Measurements from ENCODE around the gene TNNT2. TPM values are rescaled to one million over a fixed set of nuclear protein-coding genes. Genes with fewer than 3 reads are reported as not detected.

The TNNT2 gene
- total RNA-seq, 1 experiment from 2014 or later = not detected

DNA sequence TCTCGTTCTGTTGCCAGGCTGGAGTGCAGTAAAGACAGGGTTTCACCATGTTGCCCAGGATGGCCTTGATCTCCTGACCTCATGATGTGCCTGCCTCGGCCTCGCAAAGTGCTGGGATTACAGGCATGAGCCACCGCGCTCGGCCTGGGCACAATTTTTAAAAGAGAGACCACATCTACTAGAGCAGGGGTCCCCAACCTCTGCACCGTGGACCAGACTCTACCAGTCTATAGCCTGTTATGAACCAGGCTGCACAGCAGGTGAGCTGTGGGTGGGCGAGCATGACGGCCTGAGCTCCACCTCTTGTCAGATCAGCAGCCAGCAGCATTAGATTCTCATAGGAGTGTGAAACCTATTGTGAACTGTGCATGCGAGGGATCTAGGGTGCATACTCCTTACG lies 20.8 kb downstream of the TNNT2 start:
- no peak for DNase-seq (ENCODE audit: low read depth)

DNA sequence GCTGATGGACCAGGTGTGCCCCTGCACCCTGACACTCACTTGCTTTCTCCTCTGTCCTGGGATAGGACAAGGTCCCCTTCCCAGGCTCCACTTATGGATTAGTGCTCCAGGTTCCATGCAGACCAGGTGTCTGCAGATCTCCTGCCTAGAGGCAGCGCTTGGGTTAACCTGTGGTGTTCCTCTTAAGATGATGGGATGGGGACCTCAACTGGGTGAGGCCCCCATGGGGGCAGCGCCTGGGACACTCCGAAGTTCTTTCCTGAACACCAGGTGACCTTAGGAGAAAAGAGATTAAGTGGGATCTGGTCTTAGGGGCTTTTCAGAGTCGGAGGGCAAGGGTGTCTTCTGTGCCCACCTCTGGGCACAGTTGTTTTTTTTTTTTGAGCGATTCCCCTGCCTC lies 21.2 kb downstream of the TNNT2 start:
- DNase-seq (ENCODE audit: low read depth) = no peak

DNA sequence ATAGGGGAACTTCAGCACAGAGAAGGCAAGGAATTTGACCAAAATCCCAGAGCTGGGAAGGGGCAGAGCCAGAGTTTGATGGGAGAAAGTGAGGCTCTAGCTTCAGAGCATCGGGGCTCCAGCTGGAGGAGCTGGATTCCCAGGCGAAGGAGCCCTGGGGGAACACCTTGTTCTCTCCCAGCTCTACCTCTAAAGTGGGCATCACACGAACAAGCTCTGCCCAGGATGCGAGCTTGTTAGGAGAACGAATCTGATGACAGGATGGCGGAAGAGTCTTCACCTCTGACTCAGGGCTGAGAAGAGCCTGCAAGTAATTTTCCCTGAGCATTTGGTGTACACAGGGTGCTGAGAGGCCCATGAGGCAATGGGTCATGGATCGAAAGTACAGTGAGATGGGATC lies 22.0 kb downstream of the TNNT2 start:
- DNase-seq (ENCODE audit: low read depth) = no peak

DNA sequence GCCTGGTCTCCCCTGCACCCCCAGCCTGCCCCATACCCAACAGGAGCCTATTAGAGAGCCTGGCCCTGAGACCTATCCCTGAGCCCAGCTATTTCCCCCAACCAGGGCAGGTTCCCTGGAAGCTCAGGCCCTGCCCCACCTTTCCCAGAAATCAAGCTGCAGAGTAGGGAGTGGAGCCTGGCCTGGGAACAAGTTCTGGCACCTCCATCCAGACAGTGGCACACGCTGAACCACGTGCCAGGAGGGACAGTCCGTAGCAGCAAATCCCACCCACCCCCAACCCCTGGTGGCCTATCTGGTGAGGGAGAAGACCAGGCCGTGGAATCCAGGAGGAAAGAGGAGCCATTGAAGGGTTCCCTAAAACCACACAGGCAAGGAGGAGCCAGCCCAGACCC lies 22.6 kb downstream of the TNNT2 start:
- DNase-seq (ENCODE audit: low read depth) = no peak

DNA sequence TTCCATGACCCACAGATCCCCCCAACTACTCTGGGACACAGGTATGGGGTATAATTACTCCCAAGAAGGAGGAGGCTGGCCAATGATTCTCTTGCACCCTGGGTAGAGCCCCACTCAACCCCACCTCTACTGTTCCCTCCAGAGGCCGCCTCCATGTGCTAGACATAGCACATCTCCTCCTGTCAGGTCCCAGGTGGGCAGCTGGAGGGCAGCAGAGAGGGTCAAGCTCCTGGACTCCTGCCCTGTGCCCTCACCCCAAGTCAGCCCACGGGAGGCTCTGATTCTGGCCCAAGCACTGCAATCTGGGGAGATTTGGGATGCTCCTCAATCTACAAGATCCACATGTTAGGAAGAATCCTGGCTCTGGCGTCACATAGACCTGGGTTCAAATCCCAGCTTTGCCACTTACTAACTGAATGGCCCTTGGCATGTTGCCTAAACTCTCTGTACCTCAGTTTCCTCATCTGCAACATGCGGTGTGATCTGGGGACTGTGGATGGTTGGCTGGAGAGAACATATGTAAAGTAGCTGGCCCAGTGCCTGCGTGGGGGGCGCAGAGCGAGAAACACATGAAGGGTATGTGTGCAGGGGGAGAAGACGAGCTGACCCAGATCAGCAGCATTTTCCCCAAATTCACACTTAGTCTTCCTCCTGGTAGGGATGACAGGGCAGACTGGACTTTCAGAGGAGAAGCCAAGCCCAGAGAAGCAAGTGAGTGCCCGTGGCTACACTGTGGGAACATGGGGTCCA lies 23.2 kb downstream of the TNNT2 start:
- DNase-seq (ENCODE audit: low read depth) = no peak

DNA sequence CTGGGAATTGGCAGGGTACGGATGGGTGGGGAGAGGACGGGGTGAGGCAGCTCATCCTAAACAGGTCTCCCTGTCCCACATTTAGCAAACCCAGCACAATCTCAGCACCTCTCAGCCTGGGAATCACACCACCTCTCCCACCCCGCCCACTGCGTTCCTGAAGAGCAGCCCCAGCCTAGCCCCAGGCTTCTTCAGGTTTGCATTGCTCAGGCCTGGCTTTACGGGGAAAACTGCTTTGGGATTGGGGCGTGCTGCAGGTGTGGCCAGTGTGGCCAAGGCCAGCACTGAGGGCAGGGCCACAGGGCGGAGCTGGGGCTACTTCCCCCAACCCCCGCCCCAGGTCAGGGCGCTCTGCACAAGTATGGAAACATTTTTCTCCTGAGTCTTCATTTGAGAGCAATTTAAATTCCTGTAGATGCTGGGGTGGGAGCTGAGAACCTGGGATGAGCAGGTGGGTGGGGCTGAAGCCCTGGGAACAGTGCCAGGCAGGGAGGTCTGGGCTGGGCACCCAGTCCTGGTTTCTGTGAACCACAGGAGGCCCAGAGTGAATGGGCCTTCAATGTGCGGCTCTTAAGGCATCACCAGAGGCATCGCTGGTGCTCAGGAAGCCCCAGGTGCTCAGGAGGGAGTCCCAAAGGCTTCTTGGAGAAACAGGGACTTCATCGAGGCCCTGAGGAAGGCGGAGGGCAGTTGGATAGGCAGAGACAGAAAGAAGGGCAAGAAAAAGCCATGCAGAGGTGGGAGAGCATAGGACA lies 24.1 kb downstream of the TNNT2 start:
- no peak for DNase-seq (ENCODE audit: low read depth)

DNA sequence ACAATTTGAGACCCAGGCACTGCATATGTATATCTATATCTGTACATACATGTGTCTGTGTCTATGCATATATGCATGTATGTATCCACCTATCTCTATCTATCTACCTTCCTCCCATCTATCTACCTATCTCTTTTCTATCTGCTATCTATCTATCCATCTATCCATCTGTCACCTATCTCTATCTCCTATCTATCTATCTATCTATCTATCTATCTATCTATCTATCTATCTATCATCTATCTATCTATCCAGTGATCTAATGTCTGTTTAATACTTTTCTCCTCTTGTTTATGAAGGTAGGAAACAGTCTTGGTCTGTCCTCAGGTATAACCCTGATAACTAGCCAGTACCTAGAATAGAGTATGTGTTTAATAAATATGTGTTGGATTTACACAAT lies 25.9 kb downstream of the TNNT2 start:
- DNase-seq (ENCODE audit: low read depth) = no peak

DNA sequence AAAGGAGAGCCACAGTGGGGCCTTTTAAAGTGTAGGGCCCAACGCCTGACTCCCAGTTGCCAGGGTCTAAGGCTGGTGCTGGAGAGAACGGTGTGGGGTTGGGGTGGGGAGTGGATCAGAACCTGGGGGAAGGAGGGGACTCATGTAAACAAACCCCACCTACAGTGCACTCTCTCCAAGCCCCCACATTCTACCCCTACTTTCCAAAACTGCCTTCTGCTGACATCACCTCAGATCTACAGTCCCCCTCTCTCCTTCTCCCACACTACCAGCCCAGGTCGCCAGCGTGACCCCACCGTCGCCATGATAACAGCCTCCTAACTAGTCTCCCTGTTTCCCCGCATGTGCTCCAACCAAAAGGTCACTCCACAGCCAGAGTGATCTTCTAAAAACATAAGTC lies 26.6 kb downstream of the TNNT2 start:
- DNase-seq (ENCODE audit: low read depth) = no peak

DNA sequence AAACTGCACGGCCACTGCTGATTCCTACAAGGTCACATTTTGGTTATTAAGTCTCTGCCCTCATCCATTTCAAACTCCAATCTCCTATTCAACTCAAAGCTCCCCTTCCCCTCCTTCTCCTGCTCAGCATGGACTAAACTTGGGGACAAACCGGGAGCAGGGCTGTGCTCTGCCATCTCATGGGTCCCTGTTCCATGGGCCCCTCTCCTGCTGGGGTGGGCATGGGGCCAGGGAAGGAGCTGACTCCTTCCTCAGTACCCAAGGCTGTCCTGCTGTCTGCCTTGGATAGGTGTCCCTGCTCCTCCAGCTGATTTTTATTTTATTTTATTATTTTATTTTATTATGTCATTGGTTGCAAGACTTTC lies 27.1 kb downstream of the TNNT2 start:
- no peak for DNase-seq (ENCODE audit: low read depth)

DNA sequence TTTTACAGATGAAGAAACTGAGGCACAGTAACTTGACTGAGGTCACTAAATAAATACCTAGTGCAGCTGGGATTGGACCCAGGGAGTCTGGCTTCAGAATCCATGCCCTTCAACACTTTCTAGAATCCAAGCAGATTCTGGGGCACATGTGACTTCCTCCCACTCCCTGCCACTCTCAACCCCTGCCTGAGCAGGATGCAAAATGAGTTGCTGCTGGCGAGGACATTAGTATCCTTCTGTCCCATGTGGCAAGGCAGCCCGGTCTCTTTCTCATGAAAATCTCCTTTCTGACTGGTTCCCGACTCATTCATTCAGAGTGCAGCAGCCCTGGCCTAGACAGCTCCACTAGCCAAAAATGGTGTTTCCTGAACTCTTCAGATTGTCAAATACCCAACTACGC lies 28.4 kb downstream of the TNNT2 start:
- DNase-seq (ENCODE audit: low read depth) = no peak

DNA sequence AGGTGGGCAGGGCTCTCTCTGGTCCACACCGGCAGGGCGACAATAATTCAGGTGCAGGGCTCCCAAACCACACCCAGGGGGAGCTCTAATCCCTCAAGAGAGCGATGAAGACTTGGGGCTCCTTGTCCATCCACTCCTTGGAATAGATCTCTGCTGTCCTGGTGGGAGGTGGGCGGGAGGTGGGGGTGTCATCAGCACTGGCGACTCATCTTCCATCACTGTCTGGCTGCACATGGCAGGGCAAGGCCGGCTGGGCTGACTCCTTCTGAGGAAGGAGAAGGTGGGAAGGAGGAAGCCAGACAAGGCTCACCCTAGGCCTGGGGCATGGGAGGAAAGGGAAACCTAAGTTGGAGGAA lies 29.3 kb downstream of the TNNT2 start:
- peak; percentile 28 for DNase-seq (ENCODE audit: low read depth)

DNA sequence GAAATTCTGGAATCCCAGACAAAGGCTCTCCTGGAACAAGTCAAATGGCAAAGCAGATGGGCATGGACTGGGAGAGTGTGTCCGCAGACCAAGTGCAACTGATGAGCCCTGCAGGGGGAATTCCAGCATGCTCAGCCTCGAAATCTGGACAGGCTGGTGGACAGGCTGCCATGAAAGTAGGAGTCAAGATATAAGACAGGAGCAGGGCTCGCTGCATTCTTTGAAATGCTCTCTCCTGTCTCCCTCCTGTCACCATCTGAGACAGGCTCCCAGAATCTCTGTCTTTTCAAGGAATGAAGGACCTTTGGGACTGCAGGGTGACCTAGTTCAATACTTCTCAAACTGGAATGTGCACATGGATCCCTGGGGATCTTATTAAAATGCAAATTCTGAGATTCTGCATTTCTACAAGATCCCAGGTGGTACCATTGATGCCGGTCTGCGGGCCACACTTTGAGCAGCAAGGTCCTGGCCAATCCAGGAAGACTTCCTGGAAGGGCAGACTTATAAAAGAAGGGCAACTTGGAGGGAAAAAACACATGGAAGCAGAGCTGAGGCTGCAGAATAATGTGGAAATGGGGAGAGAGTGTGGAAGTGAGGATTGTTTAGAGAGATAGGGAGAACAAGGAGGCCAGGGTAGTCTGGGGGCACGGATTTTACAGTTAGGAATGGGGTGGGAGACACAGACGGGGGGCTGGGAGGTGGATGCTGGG lies 29.8 kb downstream of the TNNT2 start:
- DNase-seq (ENCODE audit: low read depth) = no peak

DNA sequence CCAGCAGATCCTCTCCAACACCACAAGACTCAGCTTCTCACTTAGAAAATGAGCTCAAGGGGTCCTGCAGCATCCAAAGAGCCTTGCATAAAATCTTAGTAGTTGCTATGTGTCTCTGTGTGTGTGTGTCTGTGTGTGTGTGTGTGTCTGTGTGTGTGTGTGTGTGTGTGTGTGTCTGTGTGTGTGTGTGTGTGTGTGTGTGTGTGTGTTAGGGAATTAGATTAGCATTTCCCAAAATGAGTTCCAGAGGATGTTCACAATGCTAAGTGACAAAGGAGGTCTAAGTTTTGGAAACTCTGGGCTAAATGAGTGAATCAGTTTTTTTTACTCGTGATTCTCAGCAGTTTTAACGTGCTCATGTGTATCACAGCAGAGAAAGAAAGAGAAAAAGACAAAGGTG lies 30.5 kb downstream of the TNNT2 start:
- no peak for DNase-seq (ENCODE audit: low read depth)

DNA sequence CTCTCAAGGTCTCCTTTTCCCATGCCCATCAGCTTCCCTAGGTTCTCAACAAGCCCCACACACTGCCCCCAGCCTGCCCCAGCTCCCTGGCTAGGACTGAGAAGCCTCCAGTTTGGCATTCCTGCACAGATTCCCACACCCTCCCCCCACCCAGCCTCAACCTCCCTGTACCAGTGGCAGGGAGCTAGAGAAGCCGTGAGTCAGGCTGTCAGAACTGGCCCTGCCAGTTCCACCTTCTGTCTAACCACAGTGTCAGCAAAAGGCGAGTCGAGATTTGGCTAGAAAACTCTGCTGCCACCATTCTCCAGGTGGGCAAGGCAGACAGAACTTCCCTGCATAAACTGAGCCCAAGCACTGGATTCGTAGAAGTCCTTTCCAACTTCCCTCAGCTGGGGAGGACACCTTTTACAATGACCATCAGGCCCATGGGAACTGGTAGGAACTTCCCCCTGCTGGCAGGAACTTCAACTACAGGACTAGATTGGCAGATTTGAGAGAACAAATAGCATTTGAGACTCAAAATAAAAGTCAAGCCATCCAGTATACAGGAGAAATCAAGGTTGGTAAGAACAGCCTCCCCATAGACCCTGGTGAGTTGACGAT lies 31.0 kb downstream of the TNNT2 start:
- DNase-seq (ENCODE audit: low read depth) = peak; percentile 55

DNA sequence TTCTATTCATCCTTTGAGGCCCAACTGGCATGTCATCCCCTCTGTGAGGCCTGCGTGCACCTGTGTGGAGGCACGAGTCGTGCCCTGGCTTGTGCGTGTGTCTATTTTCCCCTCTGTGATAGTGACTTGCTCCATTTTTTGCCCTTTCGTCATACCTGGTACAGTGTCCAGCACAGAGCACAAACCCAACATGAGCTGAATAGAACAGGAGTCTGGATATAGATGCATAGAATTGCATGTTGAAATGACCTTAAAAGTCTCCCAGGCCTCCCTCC lies 32.5 kb downstream of the TNNT2 start:
- DNase-seq (ENCODE audit: low read depth) = no peak

DNA sequence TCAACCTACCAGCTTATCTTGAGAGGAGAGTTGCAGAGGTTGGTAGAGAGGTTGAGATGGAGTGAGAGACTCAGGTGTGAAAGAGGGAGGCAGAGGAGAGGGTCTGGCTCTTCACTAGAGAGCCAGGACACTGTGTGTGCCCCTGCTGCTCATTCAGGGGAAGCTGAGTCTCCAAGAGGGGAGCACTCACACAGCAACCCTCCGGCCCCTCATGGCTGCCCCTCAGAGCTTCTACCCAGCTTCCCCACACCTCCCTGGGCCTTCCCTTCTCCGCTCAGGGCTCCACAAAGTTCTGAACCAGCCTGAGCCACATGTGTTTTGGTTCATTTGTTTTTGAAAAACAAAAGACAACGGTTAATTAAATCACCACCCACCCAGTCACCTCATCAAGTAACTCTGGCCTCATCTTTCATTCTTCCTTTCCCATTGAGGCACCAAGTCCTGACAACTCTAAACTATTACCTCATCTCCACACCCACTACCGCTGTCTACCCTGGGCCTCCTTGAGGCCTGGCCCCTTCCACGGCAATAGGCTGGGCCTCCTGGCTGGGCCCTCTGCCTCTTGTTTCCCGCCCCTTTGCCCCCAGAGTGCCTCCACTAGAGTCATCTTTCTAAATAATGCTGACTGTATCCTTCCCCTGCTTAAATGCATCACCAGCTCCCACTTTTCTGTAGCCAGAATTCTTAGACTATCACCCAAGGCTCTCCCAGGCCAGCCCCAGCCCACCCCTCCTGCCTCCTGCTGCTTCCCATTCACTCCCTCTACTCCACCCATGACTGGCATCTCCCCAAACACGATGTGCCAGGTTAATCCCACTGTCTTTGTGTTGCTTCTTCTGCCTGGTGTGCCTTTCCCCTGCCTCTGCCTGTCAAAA lies 33.0 kb downstream of the TNNT2 start:
- DNase-seq (ENCODE audit: low read depth) = no peak

DNA sequence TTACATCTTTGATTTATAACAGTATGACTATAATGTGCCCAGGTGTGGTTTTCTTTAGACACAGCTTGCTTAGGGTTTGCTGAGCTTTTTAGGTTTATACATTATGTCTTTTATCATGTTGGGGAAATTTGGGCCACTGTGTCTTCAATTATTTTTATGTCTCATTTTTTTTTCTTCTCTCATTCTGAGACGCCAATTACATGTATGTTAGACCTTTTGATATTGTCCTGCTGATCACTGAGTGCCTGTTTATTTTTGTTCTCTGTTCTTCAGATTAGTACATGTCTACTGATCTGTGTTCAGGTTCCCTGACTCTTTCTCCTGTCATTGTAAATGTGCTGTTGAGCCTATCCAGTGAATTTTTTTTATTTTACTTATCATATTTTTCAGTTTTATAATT lies 36.1 kb downstream of the TNNT2 start:
- no peak for DNase-seq (ENCODE audit: low read depth)

DNA sequence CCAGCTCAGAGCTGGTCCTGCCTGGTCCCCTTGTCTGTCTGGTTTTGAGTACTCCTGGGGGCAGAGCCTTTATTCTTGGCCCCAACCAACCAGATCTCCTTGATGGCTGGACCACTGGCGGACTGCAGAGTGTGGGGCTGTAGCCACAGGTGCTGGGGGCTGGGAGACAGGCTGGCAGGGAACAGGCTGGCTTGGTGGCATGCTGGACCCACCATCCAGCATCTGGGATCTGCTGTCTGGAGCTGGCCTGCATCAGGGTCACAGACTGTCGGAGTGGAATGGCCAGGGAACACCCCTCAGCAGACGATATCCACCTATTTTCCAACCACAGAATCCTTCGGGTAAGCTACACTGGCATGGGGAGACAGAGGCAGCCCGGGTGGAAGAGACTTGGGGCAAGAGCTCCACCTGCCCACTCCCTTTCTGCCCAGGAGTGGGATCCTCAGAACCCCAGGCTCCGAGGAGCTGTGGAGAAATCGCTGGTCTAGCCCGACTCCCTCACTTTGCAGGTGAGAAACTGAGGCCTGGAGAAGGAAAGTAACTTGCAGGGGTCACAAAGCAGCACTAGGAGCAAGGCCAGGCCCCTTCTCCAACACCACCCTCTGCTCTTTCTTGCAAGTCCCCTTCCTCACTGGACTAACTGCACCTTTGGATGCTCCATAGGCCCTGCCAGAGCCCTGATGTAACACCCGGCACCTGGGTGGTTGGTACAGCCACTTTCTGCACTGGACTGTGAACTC lies 40.6 kb downstream of the TNNT2 start:
- no peak for DNase-seq (ENCODE audit: low read depth)

DNA sequence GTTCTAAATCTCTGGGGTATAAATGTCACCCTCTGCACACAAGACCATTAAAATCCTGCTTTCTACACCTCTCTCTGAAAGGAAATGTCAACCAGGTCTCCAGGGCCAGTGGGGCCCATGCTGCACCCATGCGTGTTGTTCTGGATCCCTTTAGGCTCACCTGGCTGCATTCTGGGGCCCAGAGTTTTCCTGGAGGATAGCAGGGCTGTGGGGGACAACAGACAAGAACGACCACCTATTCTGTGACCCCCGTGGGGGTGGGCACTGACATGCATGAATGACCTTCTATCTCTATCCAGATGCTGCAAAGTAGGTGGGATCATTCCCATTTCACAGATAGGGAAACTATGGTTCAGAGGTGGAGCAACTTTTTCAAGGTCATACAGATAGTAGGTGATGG lies 41.6 kb downstream of the TNNT2 start:
- no peak for DNase-seq (ENCODE audit: low read depth)

DNA sequence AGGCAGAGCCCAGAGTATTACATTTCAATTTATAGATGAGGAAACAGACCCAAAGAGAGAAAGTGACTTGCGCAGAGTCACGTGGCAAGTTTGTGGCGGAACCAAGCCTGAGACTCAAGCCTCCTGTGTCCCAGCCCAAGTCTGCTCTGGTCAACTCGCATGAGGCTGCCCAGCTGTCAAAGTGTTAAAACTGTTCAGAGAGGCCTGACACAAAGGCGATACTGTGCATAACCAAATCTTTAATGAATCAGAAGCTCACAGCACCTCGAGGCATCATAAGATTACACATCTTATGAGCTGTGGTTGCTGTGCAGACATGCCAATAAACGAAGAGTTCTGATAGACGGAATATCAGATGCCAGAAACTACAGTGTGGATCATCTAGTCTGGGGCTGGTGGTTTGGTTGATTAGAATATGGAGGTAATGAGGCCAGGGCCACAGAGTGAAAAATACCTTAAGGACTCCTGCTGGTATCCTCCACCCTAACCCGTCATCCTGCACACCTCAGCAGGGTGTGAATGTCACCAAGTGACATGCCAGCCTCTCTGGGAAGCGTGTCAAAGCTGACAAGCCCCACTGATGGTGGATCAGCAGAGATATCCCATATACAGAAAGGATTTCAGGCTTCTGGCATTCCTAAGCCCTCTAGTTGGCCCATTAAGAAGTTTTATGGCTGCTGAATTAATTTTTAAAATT lies 42.2 kb downstream of the TNNT2 start:
- DNase-seq (ENCODE audit: low read depth) = peak; percentile 31

Data from RPMI7951 (cell line).